Activated naive CD4-positive, alpha-beta T cell treated with anti-CD3 and anti-CD28 coated beads for 36 hours (primary cell): ENCODE data around the gene CCDC102B. TPM values are rescaled to one million over a fixed set of nuclear protein-coding genes. Genes with fewer than 3 reads are reported as not detected.

Experiments used
- CTCF ChIA-PET: fragments of 350-600 bp; sonication (Branson Sonifier 250); formaldehyde crosslinking; loops from one replicate; lab custom pipeline; 2021; ENCODE audit warnings: antibody characterized with exemption; lab: Charles Lee
- DNase-seq: peaks from one replicate; pipeline ENCODE4 v3.0.0-alpha.2; 2020
- H3K27ac Mint-ChIP-seq: one replicate; pipeline ENCODE4 v1.8.0; 2021; ENCODE audit warnings: mild to moderate bottlenecking, mixed read lengths
- H3K27me3 Mint-ChIP-seq: one replicate; pipeline ENCODE4 v1.8.0; 2021; ENCODE audit warnings: low read depth, mixed read lengths
- H3K36me3 Mint-ChIP-seq: one replicate; pipeline ENCODE4 v1.8.0; 2021; ENCODE audit warnings: low read depth, mixed read lengths
- H3K4me1 Mint-ChIP-seq: one replicate; pipeline ENCODE4 v1.8.0; 2021; ENCODE audit warnings: low read depth, mixed read lengths
- H3K4me3 Mint-ChIP-seq: one replicate; pipeline ENCODE4 v1.8.0; 2021; ENCODE audit warnings: mild to moderate bottlenecking, moderate library complexity, mixed read lengths
- H3K9me3 Mint-ChIP-seq: one replicate; pipeline ENCODE4 v1.8.0; 2021; ENCODE audit warnings: mixed read lengths
- intact Hi-C: fragments of 100-400 bp; cut with micrococcal nuclease; formaldehyde crosslinking; loops from one replicate; pipeline ENCODE4 v1.15.1; 2023
- total RNA-seq, 2 experiments: library from RNA; stranded (reverse); gene quantifications; one replicate each; pipeline ENCODE4 v1.2.3, GENCODE V29; 2021

CCDC102B gene
- total RNA-seq, 2 experiments from 2014 or later, result 1.3 to 1.7 TPM

- Mint-ChIP-seq H3K27me3 (no peaks in the 10 kb centered on the region), H3K9me3 (no peaks in the 10 kb centered on the region), H3K4me3 (no peak overlapping the region), H3K27ac (no peak overlapping the region), H3K4me1 (no peaks in the 10 kb centered on the region), H3K36me3 (no peaks in the 10 kb centered on the region)
- no peak for DNase-seq
- intact Hi-C loops, result no loop called here
- CTCF ChIA-PET, result no interaction called here
Observed at GRCh38 chr18:69081846-69082245, 284.0 kb downstream of the CCDC102B start.

GRCh38 chr18:69082499-69082898, 284.6 kb downstream of the CCDC102B start:
- H3K9me3 Mint-ChIP-seq, result no peaks in the 10 kb centered on the region
- no peak for DNase-seq
- CTCF ChIA-PET, result no interaction called here
- intact Hi-C loops, result no loop called here
- no peak overlapping the region for H3K4me3 Mint-ChIP-seq
- H3K27me3 Mint-ChIP-seq, result no peaks in the 10 kb centered on the region
- no peaks in the 10 kb centered on the region for H3K36me3 Mint-ChIP-seq
- H3K4me1 Mint-ChIP-seq, result no peaks in the 10 kb centered on the region
- no peak overlapping the region for H3K27ac Mint-ChIP-seq

- H3K27me3 Mint-ChIP-seq, result no peaks in the 10 kb centered on the region
- no peaks in the 10 kb centered on the region for H3K4me1 Mint-ChIP-seq
- CTCF ChIA-PET, result no interaction called here
- H3K9me3 Mint-ChIP-seq, result no peaks in the 10 kb centered on the region
- H3K36me3 Mint-ChIP-seq, result no peaks in the 10 kb centered on the region
- no peak for DNase-seq
- no peak overlapping the region for H3K27ac Mint-ChIP-seq
- intact Hi-C loops, result no loop called here
- H3K4me3 Mint-ChIP-seq, result no peak overlapping the region
Observed at GRCh38 chr18:69085951-69086350, 288.1 kb downstream of the CCDC102B start.

GRCh38 chr18:69088973-69089372, 291.1 kb downstream of the CCDC102B start:
- H3K27me3 Mint-ChIP-seq, result no peaks in the 10 kb centered on the region
- DNase-seq, result no peak
- H3K4me3 Mint-ChIP-seq, result no peak overlapping the region
- intact Hi-C loops, result no loop called here
- no peaks in the 10 kb centered on the region for H3K36me3 Mint-ChIP-seq
- CTCF ChIA-PET, result no interaction called here
- H3K27ac Mint-ChIP-seq, result no peak overlapping the region
- no peaks in the 10 kb centered on the region for H3K4me1 Mint-ChIP-seq
- no peaks in the 10 kb centered on the region for H3K9me3 Mint-ChIP-seq

- CTCF ChIA-PET, result no interaction called here
- Mint-ChIP-seq H3K27me3 (no peaks in the 10 kb centered on the region), H3K4me1 (no peaks in the 10 kb centered on the region), H3K36me3 (no peaks in the 10 kb centered on the region), H3K4me3 (no peak overlapping the region), H3K27ac (no peak overlapping the region), H3K9me3 (peaks cover 2% of the 10 kb centered on the region)
- intact Hi-C loops, result no loop called here
- DNase-seq, result no peak
Observed at GRCh38 chr18:69097349-69097748, 299.5 kb downstream of the CCDC102B start.

GRCh38 chr18:69102959-69103358, 305.1 kb downstream of the CCDC102B start:
- H3K9me3 Mint-ChIP-seq, result peaks cover 2% of the 10 kb centered on the region
- no peaks in the 10 kb centered on the region for H3K36me3 Mint-ChIP-seq
- H3K27ac Mint-ChIP-seq, result no peak overlapping the region
- no peaks in the 10 kb centered on the region for H3K27me3 Mint-ChIP-seq
- no peak overlapping the region for H3K4me3 Mint-ChIP-seq
- H3K4me1 Mint-ChIP-seq, result no peaks in the 10 kb centered on the region
- CTCF ChIA-PET, result interaction anchor here (0.7 kb wide), 1 partner anchor 26 kb away, joined by 3 read pairs; no protein-coding TSS in a partner anchor
- no peak for DNase-seq
- intact Hi-C loops, result no loop called here

Other genes starting within 250 kb of the CCDC102B start
- gene TMX3, start 83.0 kb upstream of the CCDC102B start, total RNA-seq, result 10 to 100 TPM; 35.5 to 41.3 TPM